Progenitor cell of endocrine pancreas (in vitro differentiated cells): ENCODE data around the gene FMN1. TPM values are rescaled to one million over a fixed set of nuclear protein-coding genes. Genes with fewer than 3 reads are reported as not detected.
A peak's percentile ranks its signal among the peaks of the same experiment; 100 is the strongest.

Source experiments
- DNase-seq: peaks from one replicate; pipeline ENCODE4 v3.0.0; 2021; ENCODE audit warnings: low spot score; ENCODE audit not compliant: unreplicated experiment
- H3K27ac Mint-ChIP-seq: 2 replicates; pipeline ENCODE4 v1.8.0; 2021; ENCODE audit warnings: mild to moderate bottlenecking, moderate library complexity, mixed read lengths
- H3K27me3 Mint-ChIP-seq: 2 replicates; pipeline ENCODE4 v1.8.0; 2021; ENCODE audit warnings: mixed read lengths
- H3K36me3 Mint-ChIP-seq: 2 replicates; pipeline ENCODE4 v1.8.0; 2022; ENCODE audit warnings: mixed read lengths; ENCODE audit not compliant: insufficient read depth
- H3K4me1 Mint-ChIP-seq: 2 replicates; pipeline ENCODE4 v1.8.0; 2021; ENCODE audit warnings: low read depth, mixed read lengths
- H3K4me3 Mint-ChIP-seq: 2 replicates; pipeline ENCODE4 v1.8.0; 2021; ENCODE audit warnings: low read depth, mild to moderate bottlenecking, moderate library complexity, mixed read lengths
- H3K9me3 Mint-ChIP-seq: 2 replicates; pipeline ENCODE4 v1.8.0; 2021; ENCODE audit warnings: low read depth, mixed read lengths
- CTCF ChIP-seq: fragments of 200-600 bp; sonication (generic); IDR thresholded peaks from one replicate; pipeline ENCODE4 v1.5.0; 2021; ENCODE audit warnings: antibody characterized with exemption, mild to moderate bottlenecking; ENCODE audit not compliant: unreplicated experiment
- total RNA-seq: library from RNA; stranded (reverse); gene quantifications from 2 replicates; pipeline ENCODE4 v1.2.1, GENCODE V29; 2021

Gene FMN1
- total RNA-seq, 1 donor from 2014 or later, result 0.41 TPM

- no peaks in the 10 kb centered on the region for H3K36me3 Mint-ChIP-seq
- no peaks in the 10 kb centered on the region for H3K4me1 Mint-ChIP-seq
- no peak for DNase-seq
- peaks cover 64% of the 10 kb centered on the region for H3K27me3 Mint-ChIP-seq
- H3K9me3 Mint-ChIP-seq, result no peaks in the 10 kb centered on the region
- no peak for TF ChIP-seq CTCF
- no peak overlapping the region for H3K27ac Mint-ChIP-seq
- H3K4me3 Mint-ChIP-seq, result no peak overlapping the region
Measured at GRCh38 chr15:33095641-33096040, 98.9 kb downstream of the FMN1 start.

- TF ChIP-seq CTCF, result no peak
- H3K4me1 Mint-ChIP-seq, result no peaks in the 10 kb centered on the region
- no peak for DNase-seq
- no peaks in the 10 kb centered on the region for H3K36me3 Mint-ChIP-seq
- no peak overlapping the region for H3K4me3 Mint-ChIP-seq
- peaks cover 61% of the 10 kb centered on the region for H3K27me3 Mint-ChIP-seq
- no peak overlapping the region for H3K27ac Mint-ChIP-seq
- H3K9me3 Mint-ChIP-seq, result no peaks in the 10 kb centered on the region
Measured at GRCh38 chr15:33094336-33094735, 100.2 kb downstream of the FMN1 start.

GRCh38 chr15:33093222-33093621, 101.3 kb downstream of the FMN1 start:
- Mint-ChIP-seq H3K27me3 (peaks cover 60% of the 10 kb centered on the region), H3K9me3 (no peaks in the 10 kb centered on the region), H3K4me1 (no peaks in the 10 kb centered on the region), H3K4me3 (no peak overlapping the region), H3K36me3 (no peaks in the 10 kb centered on the region), H3K27ac (no peak overlapping the region)
- TF ChIP-seq CTCF, result no peak
- no peak for DNase-seq

- Mint-ChIP-seq H3K4me1 (no peaks in the 10 kb centered on the region), H3K27me3 (peaks cover 54% of the 10 kb centered on the region), H3K36me3 (no peaks in the 10 kb centered on the region), H3K4me3 (no peak overlapping the region), H3K9me3 (no peaks in the 10 kb centered on the region), H3K27ac (peak overlapping the region; percentile 5)
- no peak for DNase-seq
- no peak for TF ChIP-seq CTCF
Measured at GRCh38 chr15:33091983-33092693, 102.4 kb downstream of the FMN1 start.

- Mint-ChIP-seq H3K4me1 (no peaks in the 10 kb centered on the region), H3K27ac (no peak overlapping the region), H3K27me3 (peaks cover 54% of the 10 kb centered on the region), H3K36me3 (no peaks in the 10 kb centered on the region), H3K4me3 (no peak overlapping the region), H3K9me3 (no peaks in the 10 kb centered on the region)
- no peak for DNase-seq
- no peak for TF ChIP-seq CTCF
Measured at GRCh38 chr15:33089878-33090757, 104.4 kb downstream of the FMN1 start.
